ENCODE results near the gene CD86.

- TF ChIP-seq CTCF (IDR thresholded peaks at IDR 0.05; ENCODE audit: insufficient read depth, low read length) (no peak), POLR2AphosphoS5 (IDR thresholded peaks at IDR 0.05; ENCODE audit: low read depth) (no peak), GABPA (IDR thresholded peaks at IDR 0.05; ENCODE audit: low read depth) (no peak), REST (IDR thresholded peaks at IDR 0.05; ENCODE audit: insufficient replicate concordance, low read depth) (no peak), SPI1 (IDR thresholded peaks at IDR 0.05; ENCODE audit: borderline replicate concordance, low read depth) (no peak)
These were observed 29.6 kb downstream of the CD86 start for GRCh38 chr3:122084799-122085198.
